Peyer's patch (tissue), 4 donors: ENCODE results near the gene RNF150.

Experiments
- CTCF ChIP-seq, 6 experiments: fragments of 450-650 bp in 4 of 6; fragments of 200-600 bp in 2 of 6; sonication (generic) in 1 of 6; IDR thresholded peaks; one replicate each; pipeline ENCODE4 v1.5.1; 2017 to 2019; ENCODE audit warnings: antibody characterized with exemption in 6 of 6, mild to moderate bottlenecking in 3 of 6, moderate library complexity in 1 of 6
- POLR2A ChIP-seq, 2 donors: fragments of 450-650 bp; IDR thresholded peaks; one replicate each; pipeline ENCODE4 v1.5.1; 2017; ENCODE audit warnings: antibody characterized with exemption in 2 of 2, mild to moderate bottlenecking in 2 of 2, moderate library complexity in 2 of 2

GRCh38 chr4:140863197-140863596 is 270.1 kb downstream of the RNF150 start:
- TF ChIP-seq CTCF (IDR thresholded peaks at IDR 0.05) (no peak), POLR2A (IDR thresholded peaks at IDR 0.05) (no peak)
